NCI-H2196 treated with DMSO at 0.1 percent for 48 hours (cell line): ENCODE measurements around the gene MMP14.
A peak's percentile ranks its signal among the peaks of the same experiment; 100 is the strongest.
"Not testable (repeated sequence)": the region's sequence is repeated elsewhere in the genome, so short reads cannot be mapped to it uniquely, and the experiment has no call there.

Source experiments
- DNase-seq: peaks from one replicate; lab custom pipeline; 2025; ENCODE audit not compliant: unreplicated experiment; lab: John Stamatoyannopoulos, UW

MMP14 gene

DNA sequence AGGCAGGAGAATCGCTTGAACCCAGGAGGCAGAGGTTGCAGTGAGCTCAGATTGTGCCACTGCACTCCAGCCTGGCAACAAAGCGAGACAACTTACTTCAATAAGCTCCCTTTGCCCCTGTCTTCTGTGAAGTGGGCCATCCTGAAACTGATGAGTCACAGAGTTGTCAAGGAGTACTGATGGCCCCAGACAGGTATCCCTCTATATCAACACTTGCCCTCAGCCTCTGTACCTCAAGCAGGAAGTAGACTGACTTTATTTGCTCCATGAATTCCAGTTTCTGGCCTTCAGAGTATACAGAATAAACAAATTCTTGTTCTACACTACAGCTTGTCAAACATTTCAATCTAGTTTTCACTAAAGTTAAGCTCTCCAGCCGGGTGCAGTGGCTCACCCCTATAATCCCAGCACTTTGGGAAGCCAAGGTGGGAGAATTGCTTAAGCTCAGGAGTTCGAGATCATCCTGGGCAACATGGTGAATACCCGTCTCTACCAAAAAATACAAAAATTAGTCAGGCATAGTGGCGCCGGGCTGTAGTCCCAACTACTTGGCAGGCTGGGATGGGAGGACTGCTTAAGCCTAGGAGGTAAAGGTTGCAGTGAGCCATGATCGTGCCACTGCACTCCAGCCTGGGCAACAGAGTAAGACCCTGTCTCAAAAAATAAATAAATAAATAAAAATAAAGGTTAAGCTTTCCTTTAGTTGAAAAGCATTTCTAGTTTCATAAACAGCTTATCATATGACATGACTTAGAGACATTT, 18.8 kb downstream of the MMP14 start:
- DNase-seq = no peak

DNA sequence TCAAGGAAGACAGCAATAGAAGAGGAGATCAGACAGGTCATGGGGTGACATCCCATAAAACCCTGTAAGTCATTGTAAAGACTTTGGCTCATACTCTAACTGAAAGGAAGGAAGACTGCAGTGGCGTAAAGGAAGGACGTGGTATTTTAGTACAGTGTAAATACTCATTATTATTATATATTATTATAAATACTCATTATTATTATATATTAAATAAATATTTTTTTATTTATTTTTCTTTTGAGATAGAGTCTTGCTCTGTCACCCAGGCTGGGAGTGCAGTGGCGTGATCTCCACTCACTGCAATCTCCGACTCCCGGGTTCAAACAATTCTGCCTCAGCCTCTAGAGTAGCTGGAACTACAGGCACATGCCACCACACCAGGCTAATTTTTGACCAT, 20.0 kb downstream of the MMP14 start:
- no peak for DNase-seq

DNA sequence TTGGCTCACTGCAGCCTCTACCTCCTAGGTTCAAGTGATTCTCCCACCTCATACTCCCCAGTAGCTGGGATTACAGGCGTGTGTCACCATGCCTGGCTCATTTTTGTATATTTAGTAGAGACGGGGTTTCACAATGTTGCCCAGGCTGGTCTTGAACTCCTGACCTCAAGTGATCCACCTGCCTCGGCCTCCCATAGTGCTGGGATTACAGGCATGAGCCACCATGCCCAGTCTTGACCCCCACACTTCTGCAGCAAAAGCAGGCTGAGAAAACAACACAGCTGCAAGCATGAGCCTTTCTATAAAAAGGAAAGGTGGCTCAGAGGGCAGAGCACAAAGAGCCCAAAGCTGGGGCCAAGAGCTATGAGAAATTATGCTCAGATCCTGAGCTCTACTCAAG, 24.0 kb downstream of the MMP14 start:
- not testable (repeated sequence) for DNase-seq

DNA sequence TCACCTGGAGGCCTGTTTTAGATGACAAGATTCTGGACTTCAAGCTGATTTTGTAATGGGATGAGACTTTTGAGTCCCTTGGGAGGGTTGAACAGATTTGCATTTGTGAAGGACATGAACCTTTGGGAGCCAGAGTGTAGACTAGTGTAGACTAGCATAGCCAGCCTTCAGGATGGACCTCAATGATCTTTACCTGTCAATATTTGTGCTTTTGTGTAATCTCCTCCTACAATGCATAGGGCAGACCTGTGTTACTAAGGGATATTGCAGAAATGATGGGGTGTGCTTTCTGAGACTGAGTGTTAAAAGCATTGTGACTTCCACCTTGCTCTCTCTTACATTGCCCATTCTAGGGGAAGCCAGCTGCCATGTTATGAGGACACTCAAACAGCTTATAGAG, 25.3 kb downstream of the MMP14 start:
- no peak for DNase-seq

DNA sequence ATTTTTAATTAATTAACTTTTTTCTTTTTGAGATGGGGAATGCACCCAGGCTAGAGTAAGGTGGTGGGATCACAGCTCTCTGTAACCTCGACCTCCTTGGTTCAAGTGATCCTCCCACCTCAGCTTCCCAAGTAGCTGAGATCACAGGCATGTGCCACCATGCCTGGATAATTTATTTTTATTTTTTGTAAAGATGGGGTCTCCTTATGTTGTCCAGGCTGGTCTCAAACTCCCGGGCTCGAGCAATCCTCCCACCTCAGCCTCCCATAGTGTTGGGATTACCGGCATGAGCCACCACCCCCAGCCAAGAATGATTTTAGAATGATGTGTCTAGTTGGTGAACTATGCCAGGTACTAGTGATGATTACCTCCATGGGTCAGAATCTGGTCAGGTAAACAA, 28.6 kb downstream of the MMP14 start:
- no peak for DNase-seq

- no peak for DNase-seq
Measured at GRCh38 chr14:22865424-22866405, 29.3 kb downstream of the MMP14 start.

GRCh38 chr14:22866874-22867273, 30.5 kb downstream of the MMP14 start:
- DNase-seq = no peak

- no peak for DNase-seq
Measured at GRCh38 chr14:22870811-22871223, 34.4 kb downstream of the MMP14 start.

- DNase-seq = peak; percentile 86
Measured at GRCh38 chr14:22871224-22872032, 35.0 kb downstream of the MMP14 start, which contains the start of gene LRP10. Gene LRP10, plus strand, starts transcription at chr14:22871740. Its CDS starts 564 bp downstream, at chr14:22872304.

DNA sequence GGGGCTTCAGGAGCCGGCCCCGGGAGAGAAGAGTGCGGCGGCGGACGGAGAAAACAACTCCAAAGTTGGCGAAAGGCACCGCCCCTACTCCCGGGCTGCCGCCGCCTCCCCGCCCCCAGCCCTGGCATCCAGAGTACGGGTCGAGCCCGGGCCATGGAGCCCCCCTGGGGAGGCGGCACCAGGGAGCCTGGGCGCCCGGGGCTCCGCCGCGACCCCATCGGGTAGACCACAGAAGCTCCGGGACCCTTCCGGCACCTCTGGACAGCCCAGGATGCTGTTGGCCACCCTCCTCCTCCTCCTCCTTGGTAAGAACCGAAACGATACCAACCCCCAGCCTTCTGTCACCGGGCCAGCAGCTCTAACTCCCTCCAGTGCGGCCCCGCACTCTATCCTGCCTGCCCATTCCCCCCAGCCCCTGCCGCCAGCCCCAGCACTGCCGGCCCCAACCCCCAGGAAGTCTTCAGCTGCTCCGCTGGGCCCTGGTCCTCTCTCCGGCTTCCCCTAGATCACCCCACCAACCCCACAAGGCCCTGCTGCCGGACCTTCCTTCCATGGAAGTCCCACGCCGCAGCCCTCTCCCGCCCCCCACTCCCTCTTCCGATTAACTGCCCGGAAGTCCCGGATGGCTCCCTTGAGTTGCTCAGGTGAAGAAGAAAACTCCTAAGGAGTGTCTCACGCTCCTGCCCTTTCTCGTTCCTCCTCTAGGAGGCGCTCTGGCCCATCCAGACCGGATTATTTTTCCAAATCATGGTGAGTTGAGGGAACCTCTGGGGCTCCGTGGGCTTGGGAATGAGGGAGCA, 35.8 kb downstream of the MMP14 start:
- peak; percentile 36 for DNase-seq

GRCh38 chr14:22872833-22873520, 36.6 kb downstream of the MMP14 start:
- DNase-seq = no peak

DNA sequence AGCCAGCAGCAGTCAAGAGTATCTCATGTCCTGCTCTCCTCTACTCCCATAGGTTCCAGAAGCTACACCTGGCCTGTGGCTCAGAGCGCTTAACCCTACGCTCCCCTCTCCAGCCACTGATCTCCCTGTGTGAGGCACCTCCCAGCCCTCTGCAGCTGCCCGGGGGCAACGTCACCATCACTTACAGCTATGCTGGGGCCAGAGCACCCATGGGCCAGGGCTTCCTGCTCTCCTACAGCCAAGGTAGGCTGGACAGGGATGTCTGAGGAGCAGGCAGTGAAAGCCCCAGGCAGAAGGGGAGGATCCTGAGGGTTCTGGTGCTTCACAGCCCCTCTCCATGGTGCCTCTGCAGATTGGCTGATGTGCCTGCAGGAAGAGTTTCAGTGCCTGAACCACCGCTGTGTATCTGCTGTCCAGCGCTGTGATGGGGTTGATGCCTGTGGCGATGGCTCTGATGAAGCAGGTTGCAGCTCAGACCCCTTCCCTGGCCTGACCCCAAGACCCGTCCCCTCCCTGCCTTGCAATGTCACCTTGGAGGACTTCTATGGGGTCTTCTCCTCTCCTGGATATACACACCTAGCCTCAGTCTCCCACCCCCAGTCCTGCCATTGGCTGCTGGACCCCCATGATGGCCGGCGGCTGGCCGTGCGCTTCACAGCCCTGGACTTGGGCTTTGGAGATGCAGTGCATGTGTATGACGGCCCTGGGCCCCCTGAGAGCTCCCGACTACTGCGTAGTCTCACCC, 38.8 kb downstream of the MMP14 start:
- no peak for DNase-seq

DNA sequence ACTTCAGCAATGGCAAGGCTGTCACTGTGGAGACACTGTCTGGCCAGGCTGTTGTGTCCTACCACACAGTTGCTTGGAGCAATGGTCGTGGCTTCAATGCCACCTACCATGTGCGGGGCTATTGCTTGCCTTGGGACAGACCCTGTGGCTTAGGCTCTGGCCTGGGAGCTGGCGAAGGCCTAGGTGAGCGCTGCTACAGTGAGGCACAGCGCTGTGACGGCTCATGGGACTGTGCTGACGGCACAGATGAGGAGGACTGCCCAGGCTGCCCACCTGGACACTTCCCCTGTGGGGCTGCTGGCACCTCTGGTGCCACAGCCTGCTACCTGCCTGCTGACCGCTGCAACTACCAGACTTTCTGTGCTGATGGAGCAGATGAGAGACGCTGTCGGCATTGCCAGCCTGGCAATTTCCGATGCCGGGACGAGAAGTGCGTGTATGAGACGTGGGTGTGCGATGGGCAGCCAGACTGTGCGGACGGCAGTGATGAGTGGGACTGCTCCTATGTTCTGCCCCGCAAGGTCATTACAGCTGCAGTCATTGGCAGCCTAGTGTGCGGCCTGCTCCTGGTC, 39.4 kb downstream of the MMP14 start:
- DNase-seq = no peak

- DNase-seq = no peak
Measured at GRCh38 chr14:22877000-22877501, 40.7 kb downstream of the MMP14 start.

DNA sequence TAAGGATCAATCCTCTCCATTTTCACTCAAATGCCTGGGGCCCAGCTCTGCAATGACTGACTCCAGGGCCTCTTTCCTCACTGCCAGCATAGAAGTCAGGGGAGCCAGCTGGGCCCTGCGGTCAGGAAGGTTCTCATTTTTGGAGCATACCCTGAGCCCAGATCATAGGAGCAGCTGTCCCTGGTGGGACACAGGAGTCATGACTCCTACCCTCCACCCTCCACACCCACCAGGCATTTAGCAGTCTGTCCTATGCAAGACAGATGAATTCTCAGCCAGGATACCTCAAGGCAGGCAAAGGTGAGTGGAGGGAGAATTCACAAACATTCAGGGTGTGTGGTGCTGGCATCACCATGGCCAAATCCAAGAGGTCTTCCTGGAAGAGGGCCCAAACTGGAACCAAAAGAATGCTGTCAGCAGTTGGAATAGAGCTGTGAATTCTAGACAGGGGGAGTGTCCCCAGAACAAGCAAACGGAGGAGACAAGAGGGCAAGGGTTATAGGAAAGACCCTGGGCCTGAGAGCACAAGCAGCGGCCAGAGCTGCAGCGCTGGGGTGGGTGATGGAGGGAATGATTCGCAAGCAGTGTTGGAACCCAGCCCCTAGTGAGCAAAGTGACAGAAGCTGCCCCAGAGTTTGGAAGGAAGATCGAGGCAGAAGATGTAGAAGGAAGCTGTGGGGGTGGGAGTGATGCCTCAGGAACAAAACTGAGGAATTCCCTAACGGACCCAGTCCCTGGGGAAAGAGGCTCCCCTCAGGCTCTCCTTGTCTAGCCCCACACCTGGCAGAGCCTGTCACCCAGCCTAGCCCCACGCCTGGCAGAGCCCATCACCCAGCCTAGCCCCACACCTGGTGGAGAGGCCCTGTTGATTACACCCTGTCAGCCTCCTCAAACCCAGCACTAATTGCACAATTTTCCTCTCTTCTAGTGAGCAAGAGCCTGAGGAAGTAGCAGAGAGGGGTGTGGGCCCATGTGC, 42.2 kb downstream of the MMP14 start:
- DNase-seq = no peak

DNA sequence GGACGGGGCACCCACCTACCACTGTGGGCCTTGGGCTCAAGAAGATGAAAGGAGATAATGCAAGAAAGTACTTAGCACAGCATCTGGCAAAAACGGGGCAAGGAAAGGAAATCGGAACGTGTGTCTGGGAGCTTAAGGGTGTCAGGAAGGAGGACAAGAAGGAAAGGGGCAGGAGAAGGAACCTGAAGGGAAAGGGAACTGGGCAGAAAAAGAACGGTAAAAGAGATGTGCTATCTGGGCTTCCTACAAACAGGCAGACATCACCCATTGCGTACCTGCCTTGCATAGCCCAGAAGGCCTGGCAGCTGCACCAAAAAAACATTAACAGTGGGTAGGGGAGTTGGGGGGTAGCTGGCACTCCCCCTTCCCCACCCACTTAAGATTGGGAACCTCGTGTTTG, 45.7 kb downstream of the MMP14 start:
- no peak for DNase-seq

- DNase-seq = peak; percentile 82
Measured at GRCh38 chr14:22882529-22883172, 46.3 kb downstream of the MMP14 start.
